Fibroblast of lung (primary cell): ENCODE measurements around the gene UPK3B. TPM values are rescaled to one million over a fixed set of nuclear protein-coding genes. Genes with fewer than 3 reads are reported as not detected.
A peak's percentile ranks its signal among the peaks of the same experiment; 100 is the strongest.

Experiments used
- DNase-seq, 2 donors: peaks; one replicate each; pipeline versions ENCODE4 v3.0.0 to v3.0.0-alpha.2; 2010; ENCODE audit warnings: low read depth in 2 of 2
- H2AFZ ChIP-seq: 2 replicates; pipeline ENCODE4 v1.5.1; 2012; ENCODE audit warnings: low read length, control low read depth, inconsistent platforms
- H3K27ac ChIP-seq: 2 replicates; pipeline ENCODE4 v1.5.1; 2011; ENCODE audit warnings: low read length, control low read depth; ENCODE audit not compliant: insufficient read depth
- H3K27me3 ChIP-seq: 2 replicates; pipeline ENCODE4 v1.5.1; 2011; ENCODE audit warnings: mild to moderate bottlenecking, low read length; ENCODE audit not compliant: control insufficient read depth, insufficient read depth
- H3K36me3 ChIP-seq: 2 replicates; pipeline ENCODE4 v1.5.1; 2011; ENCODE audit warnings: low read length; ENCODE audit not compliant: control insufficient read depth, insufficient read depth
- H3K4me1 ChIP-seq: 2 replicates; pipeline ENCODE4 v1.5.1; 2011; ENCODE audit warnings: low read length; ENCODE audit not compliant: control insufficient read depth, insufficient read depth; ENCODE audit errors: extremely low read depth
- H3K4me2 ChIP-seq: 2 replicates; pipeline ENCODE4 v1.5.1; 2011; ENCODE audit warnings: low read length, control low read depth; ENCODE audit not compliant: insufficient read depth; ENCODE audit errors: extremely low read depth
- H3K4me3 ChIP-seq, 4 experiments: fragments of 200-600 bp in 1 of 4; sonication (generic) in 1 of 4; replicated peaks in 1 of 4; 2 replicates each; pipeline ENCODE4 v1.5.1; 2011 to 2016; ENCODE audit warnings: low read length in 4 of 4, low read depth in 3 of 4, mild to moderate bottlenecking in 3 of 4, control low read depth in 2 of 4, inconsistent platforms in 1 of 4, mixed read lengths in 1 of 4; ENCODE audit not compliant: insufficient read depth in 1 of 4; ENCODE audit errors: control extremely low read depth in 1 of 4
- H3K79me2 ChIP-seq: 2 replicates; pipeline ENCODE4 v1.5.1; 2012; ENCODE audit warnings: mild to moderate bottlenecking, low read length, inconsistent platforms; ENCODE audit not compliant: control insufficient read depth, insufficient read depth
- H3K9ac ChIP-seq: 2 replicates; pipeline ENCODE4 v1.5.1; 2011; ENCODE audit warnings: mild to moderate bottlenecking, low read length, control low read depth; ENCODE audit not compliant: insufficient read depth
- H3K9me3 ChIP-seq: 2 replicates; pipeline ENCODE4 v1.5.1; 2012; ENCODE audit warnings: low read depth, low read length; ENCODE audit not compliant: control insufficient read depth, insufficient read depth
- H4K20me1 ChIP-seq: 2 replicates; pipeline ENCODE4 v1.5.1; 2011; ENCODE audit warnings: low read length; ENCODE audit not compliant: control insufficient read depth, insufficient read depth; ENCODE audit errors: extremely low read depth
- CTCF ChIP-seq, 2 donors: IDR thresholded peaks in 1 of 2; conservative IDR thresholded peaks in 1 of 2; 1 replicate in 1 of 2; 2 replicates in 1 of 2; pipeline ENCODE4 v1.5.1; 2011 to 2012; ENCODE audit warnings: low read length in 2 of 2, control low read depth in 1 of 2, inconsistent platforms in 1 of 2, low read depth in 1 of 2, mild to moderate bottlenecking in 1 of 2
- EZH2 ChIP-seq: IDR thresholded peaks from 2 replicates; pipeline ENCODE4 v1.5.1; 2012; ENCODE audit warnings: low read length, control low read depth, mild to moderate bottlenecking; ENCODE audit errors: missing control alignments
- polyA plus RNA-seq, 2 donors: library from polyadenylated mRNA; depleted of rRNA in 1 of 2; stranded (reverse) in 1 of 2; unstranded in 1 of 2; fragments of >200 nt; gene quantifications; 2 replicates each; pipeline ENCODE4 v1.2.1, GENCODE V29; 2011 to 2012; ENCODE audit warnings: missing spikeins in 1 of 2
- total RNA-seq: library from RNA; depleted of rRNA; stranded (reverse); fragments of >200 nt; gene quantifications from 2 replicates; pipeline ENCODE4 v1.2.1, GENCODE V29; 2014

The UPK3B gene
- total and polyA plus RNA-seq, 2 donors (not counting 1 experiment from before 2014, with no cell fraction given): 0.50 TPM; not detected in 1

GRCh38 chr7:76512941-76513816 is 2.8 kb downstream of the UPK3B start:
- Histone ChIP-seq H3K36me3 (no peaks in the 10 kb centered on the region), H2AFZ (no peak overlapping the region), H3K9me3 (no peaks in the 10 kb centered on the region), H3K27ac (no peak overlapping the region), H3K9ac (no peak overlapping the region), H4K20me1 (no peaks in the 10 kb centered on the region), H3K27me3 (no peaks in the 10 kb centered on the region), H3K79me2 (no peaks in the 10 kb centered on the region), H3K4me3 (no peak overlapping the region), H3K4me2 (no peak overlapping the region), H3K4me1 (no peaks in the 10 kb centered on the region)
- DNase-seq: no peak
- no peak for TF ChIP-seq EZH2
- TF ChIP-seq CTCF (conservative IDR thresholded peaks at IDR 0.05 in 1 of 2, IDR thresholded peaks at IDR 0.05 in 1 of 2; ENCODE audit: low read depth in 1 of 2, low read length in 2 of 2): peak; percentile 6 to 35

- H2AFZ ChIP-seq: no peak overlapping the region
- H3K36me3 ChIP-seq: no peaks in the 10 kb centered on the region
- H3K4me3 ChIP-seq: no peak overlapping the region
- H3K9me3 ChIP-seq: no peaks in the 10 kb centered on the region
- H3K27me3 ChIP-seq: no peaks in the 10 kb centered on the region
- H4K20me1 ChIP-seq: no peaks in the 10 kb centered on the region
- H3K27ac ChIP-seq: no peak overlapping the region
- TF ChIP-seq EZH2 (no peak), CTCF (conservative IDR thresholded peaks at IDR 0.05 in 1 of 2, IDR thresholded peaks at IDR 0.05 in 1 of 2; ENCODE audit: low read depth in 1 of 2, low read length in 2 of 2) (no peak)
- no peak overlapping the region for H3K4me2 ChIP-seq
- no peak overlapping the region for H3K9ac ChIP-seq
- no peaks in the 10 kb centered on the region for H3K79me2 ChIP-seq
- DNase-seq: no peak
- no peaks in the 10 kb centered on the region for H3K4me1 ChIP-seq
These were observed 3.8 kb downstream of the UPK3B start for GRCh38 chr7:76513817-76514799.
